Measurements from ENCODE around the gene NME4.
"Not testable (repeated sequence)": the region's sequence is repeated elsewhere in the genome, so short reads cannot be mapped to it uniquely, and the experiment has no call there.

Gene NME4

GRCh38 chr16:377419-377951, 19.5 kb upstream of the NME4 start:
- DNase-seq (ENCODE audit: low read depth), result no peak

DNA sequence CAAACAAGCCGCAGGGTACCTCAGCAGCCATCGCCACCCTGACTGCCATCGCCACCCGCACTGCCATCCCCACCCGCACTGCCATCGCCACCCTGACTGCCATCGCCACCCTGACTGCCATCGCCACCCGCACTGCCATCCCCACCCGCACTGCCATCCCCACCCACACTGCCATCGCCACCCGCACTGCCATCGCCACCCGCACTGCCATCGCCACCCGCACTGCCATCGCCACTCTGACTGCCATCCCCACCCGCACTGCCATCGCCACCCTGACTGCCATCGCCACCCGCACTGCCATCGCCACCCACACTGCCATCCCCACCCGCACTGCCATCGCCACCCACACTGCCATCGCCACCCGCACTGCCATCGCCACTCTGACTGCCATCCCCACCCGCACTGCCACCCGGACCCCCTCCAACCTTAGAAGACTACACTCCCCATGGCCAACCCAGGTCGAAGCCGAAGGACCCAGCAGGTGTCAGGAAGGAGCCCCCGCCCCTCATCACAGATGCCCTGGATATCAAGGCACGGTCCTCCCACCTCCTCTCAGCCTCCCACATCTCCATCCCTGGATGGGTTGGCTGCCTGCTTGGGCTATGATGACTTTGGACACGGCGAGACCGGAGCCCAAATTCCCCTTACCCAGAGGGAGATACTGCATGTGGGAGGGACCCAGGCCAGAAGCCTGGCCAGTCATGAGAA, 18.7 kb upstream of the NME4 start:
- not testable (repeated sequence) for DNase-seq (ENCODE audit: low read depth)

DNA sequence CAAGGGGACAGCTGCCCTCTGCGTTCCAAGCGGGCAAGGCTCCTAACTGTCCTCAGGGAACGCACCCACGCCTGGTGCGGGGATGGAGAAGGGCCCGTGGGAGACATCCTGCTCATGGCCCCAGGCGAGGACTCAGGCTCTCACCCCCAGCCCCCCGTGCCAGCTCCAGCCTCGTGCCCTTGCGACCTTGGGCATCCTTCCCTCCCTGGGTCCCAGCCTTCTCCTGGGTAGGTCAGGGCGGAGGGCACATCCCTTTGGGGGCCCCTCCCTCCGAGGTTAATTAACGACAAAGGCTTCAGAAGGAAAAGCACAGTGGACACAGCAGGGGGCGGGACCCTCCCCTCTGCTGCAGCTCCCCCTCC, 18.2 kb upstream of the NME4 start:
- no peak for DNase-seq (ENCODE audit: low read depth)

GRCh38 chr16:379183-379960, 17.6 kb upstream of the NME4 start:
- DNase-seq (ENCODE audit: low read depth), result no peak

DNA sequence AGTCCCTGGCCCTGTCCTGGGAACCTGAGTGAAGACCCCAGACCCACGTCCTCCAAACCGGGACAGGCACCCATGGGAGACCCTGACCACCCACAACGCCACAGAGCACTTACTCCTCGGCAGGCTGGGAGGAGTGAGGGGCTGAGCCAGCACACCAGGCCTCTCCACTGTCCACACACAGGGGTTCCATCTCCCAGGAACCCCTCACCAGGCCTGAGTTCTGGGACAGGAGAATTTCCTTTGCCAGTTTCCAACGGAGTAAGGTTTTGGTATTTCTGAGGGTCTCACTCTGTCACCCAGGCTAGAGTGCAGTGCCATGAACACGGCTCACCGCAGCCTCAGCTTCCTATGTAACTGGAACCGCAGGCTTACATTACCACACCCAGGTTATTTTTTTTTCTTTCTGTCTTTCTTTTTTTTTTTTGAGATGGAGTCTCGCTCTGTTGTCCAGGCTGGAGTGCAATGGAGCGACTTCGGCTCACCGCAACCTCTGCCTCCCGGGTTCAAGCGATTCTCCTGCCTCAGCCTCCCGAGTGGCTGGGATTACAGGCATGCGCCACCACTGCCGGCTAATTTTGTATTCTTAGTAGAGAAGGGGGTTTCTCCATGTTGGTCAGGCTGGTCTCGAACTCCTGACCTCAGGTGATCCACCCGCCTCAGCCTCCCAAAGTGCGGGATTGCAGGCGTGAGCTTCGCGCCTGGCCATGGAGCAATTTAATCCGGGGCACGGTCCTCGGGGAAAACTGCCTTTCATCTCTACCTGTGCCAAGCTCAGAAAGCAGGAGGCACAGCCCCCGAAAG, 16.8 kb upstream of the NME4 start:
- no peak for DNase-seq (ENCODE audit: low read depth)

DNA sequence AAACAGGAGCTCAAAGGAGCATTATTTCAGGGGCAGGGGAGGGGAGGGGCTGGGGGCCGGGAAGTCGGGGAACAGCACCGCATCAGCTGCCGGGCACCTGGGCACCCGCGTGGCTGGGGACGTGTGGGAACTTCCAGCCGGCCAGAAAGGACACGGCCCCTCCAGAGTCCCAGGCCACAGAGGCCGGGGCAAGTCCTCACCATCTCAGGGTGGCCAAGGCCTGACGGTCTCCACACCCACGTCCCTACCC, 16.3 kb upstream of the NME4 start:
- DNase-seq (ENCODE audit: low read depth), result no peak

- DNase-seq (ENCODE audit: low read depth), result no peak
Measured at GRCh38 chr16:381012-381788, 15.8 kb upstream of the NME4 start.

GRCh38 chr16:381789-382717, 14.9 kb upstream of the NME4 start, which contains the start of gene PGAP6:
Gene PGAP6, minus strand, starts transcription at chr16:381978. Its CDS starts 157 bp downstream, at chr16:381821.
- peak; percentile 40 for DNase-seq (ENCODE audit: low read depth)

DNA sequence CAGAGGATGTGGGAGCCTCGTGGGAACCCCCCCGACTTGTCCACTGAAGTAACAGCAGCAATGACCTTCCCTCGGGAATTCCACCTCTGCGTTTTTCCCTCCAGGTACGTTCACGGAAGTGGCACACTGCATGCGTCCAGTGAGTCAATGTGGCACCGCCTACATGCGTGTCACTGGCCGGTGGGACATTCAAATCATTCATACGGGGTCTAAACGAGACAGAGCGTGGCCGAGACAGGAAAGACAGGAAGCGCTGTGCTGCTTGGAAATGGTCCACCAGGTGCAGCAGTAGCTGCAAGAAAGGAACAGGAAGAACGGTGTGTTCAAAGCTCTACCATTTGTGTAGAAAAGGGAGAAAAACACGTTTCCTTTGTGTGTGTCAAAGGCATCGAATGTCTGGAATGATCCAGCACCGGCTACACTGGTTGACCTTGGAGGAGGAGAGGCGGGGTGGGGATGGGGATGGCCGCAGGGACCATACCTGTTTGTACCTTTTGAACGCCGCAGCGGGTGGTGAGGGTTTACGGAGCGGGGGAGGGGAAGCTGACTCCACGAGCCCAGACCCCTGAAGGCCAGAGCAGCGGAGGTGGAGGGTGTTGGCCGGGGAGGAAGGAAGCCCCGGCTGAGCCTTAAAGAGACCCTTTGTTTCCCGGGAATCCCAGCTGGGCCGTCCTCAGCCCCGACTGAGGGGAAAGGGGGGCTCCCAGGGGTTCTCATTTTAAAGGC, 13.5 kb upstream of the NME4 start:
- no peak for DNase-seq (ENCODE audit: low read depth)

- DNase-seq (ENCODE audit: low read depth), result no peak
Measured at GRCh38 chr16:386641-387156, 10.3 kb upstream of the NME4 start.

- DNase-seq (ENCODE audit: low read depth), result peak; percentile 47
Measured at GRCh38 chr16:387761-388666, 9.0 kb upstream of the NME4 start.

DNA sequence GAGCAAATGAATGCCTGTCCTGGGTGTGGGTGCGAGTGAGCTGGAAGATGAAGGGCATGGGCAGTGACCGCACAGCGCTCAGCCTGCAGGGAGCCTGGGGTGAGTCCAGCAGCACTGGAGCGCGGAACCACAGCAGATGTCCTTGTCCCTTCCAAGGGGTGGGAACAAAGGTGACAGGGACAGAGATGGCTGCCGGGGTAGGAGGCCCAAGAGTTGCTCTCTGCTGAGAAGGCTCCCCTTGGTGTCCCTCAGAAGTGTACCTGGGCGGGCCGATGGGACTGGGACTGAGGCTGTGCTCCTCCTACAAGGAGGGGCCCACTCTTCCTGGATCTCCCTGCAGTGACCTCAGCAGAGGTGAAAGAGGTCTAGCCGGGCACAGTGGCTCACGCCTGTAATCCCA, 7.6 kb upstream of the NME4 start:
- DNase-seq (ENCODE audit: low read depth), result no peak

DNA sequence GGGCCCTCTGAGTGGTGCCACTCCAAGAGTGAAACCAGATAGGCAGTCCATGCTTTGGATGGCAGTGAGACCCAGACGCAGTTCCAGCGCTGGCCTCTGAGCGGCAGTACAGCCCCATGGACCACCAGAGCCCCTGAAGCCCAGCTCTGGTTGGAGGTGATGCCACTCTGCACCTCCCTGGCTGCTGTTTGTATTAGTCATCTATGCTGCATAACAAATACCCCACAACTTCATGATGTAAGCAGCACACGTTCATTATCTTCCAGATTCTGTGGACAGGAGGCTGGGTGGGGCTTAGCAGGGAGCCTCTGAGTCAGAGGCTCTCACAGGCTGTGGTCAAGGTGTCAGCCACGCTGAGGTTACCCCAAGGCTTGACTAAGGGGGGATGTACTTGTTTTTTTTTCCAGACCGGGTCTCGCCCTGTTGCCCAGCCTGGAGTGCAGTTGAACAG, 5.1 kb upstream of the NME4 start:
- DNase-seq (ENCODE audit: low read depth), result peak; percentile 80

DNA sequence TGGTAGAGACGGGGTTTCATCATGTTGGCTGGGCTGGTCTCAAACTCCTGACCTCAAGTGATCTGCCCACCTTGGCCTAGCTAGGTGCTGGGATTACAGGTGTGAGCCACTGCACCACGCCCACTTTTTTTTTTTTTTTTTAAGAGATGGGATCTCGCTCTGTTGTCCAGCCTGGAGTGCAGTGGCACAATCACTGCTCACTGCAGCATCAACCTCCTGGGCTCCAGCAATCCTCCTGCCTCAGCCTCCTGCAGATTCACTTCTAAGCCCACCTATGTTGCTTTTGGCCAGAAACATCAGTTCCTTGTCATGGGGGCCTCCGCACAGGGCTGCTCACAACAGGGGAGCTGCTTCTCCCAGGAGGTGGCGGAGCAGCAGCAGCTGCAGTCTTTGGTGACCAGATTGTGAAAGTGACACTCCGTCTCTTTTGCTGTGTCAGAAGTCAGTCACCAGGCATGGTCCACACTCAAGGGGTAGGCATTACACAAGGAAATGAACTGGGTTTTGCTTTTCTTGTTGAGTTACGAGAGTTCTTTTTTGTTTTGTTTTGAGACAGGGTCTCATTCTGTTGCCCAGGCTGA, 4.5 kb upstream of the NME4 start:
- DNase-seq (ENCODE audit: low read depth), result no peak

DNA sequence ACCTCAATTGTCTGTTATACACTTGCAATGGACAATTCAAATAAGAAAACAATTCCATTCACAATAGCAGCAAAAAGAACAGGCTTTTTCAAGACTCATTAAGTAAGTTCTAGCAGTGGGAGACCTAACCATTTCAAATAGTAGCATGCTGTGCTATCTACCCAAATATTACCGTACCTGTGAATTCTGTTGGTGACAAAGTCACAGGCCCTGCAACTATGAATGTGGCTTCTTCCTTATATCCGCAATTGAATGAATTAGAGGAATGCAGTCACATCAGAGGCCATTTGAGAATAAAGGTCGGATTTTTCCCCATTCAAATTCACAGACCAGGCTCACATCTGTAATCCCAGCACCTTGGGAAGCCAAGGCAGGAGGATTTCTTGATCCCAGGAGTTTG, 800 bp upstream of the NME4 start:
- DNase-seq (ENCODE audit: low read depth), result no peak

DNA sequence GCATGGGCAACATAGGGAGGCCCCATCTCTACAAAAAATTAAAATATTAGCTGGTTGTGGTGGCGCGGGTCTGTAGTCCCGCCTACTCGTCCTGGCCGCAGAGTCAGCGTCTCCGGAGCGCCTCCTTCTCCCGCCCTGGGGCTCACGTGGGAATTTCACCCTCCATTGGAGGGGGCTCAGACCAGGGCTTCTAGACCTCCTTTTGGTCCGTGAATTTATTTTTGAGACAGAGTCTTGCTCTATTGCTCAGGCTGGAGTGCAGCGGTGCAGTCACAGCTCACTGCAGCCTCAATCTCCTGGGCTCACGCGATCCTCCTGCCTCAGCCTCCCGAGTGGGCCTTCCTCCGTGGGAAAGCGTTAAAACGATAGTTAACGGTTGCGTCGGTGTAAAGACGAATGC, 394 bp upstream of the NME4 start:
- peak; percentile 55 for DNase-seq (ENCODE audit: low read depth)

- peak; percentile 60 for DNase-seq (ENCODE audit: low read depth)
Measured at GRCh38 chr16:397736-398332, 835 bp downstream of the NME4 start.

Measured in iris pigment epithelial cell (primary cell).